Fibroblast of villous mesenchyme (primary cell): ENCODE results near the gene MED9. TPM values are rescaled to one million over a fixed set of nuclear protein-coding genes. Genes with fewer than 3 reads are reported as not detected.
A peak's percentile ranks its signal among the peaks of the same experiment; 100 is the strongest.
"Not testable (repeated sequence)": the region's sequence is repeated elsewhere in the genome, so short reads cannot be mapped to it uniquely, and the experiment has no call there.

Source experiments
- DNase-seq: peaks from one replicate; pipeline ENCODE4 v3.0.0-alpha.2; 2010; ENCODE audit warnings: low read depth
- H3K4me3 ChIP-seq: 2 replicates; pipeline ENCODE4 v1.5.1; 2011; ENCODE audit warnings: low read depth, mild to moderate bottlenecking, low read length
- CTCF ChIP-seq: IDR thresholded peaks from 2 replicates; pipeline ENCODE4 v1.5.1; 2012; ENCODE audit warnings: low read depth, mild to moderate bottlenecking, low read length; ENCODE audit not compliant: insufficient read depth
- total RNA-seq: library from RNA; depleted of rRNA; stranded (reverse); fragments of >200 nt; gene quantifications from 2 replicates; pipeline ENCODE4 v1.2.3, GENCODE V29; 2012

MED9 gene
- total RNA-seq, 1 donor: 11.2 TPM

- DNase-seq: no peak
These were observed 21.6 kb upstream of the MED9 start for GRCh38 chr17:17455173-17455572.

DNA sequence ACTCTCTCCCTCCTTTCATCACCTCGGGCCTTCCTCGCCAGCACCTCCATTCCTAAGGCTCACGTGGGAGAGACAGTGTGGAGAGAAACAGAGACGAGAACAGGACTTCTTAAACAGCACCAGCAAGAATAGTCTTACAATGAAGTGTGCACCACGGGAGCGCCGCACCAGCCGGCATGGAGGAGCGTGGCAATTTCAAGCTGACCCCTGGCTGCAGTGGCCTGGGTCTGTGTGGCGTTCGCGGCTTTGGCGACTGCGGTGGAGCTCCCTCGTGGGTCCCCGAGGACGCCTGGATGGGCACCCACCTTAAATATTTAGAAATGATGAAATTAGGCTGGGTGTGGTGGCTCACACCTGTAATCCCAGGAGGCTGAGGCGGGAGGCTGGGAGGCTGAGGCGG is 20.5 kb upstream of the MED9 start:
- no peak overlapping the region for H3K4me3 ChIP-seq
- no peak for DNase-seq
- TF ChIP-seq CTCF: no peak

More at GRCh38 chr17:17455173-17455572, 21.6 kb upstream of the MED9 start:
- TF ChIP-seq CTCF: no peak
- no peak overlapping the region for H3K4me3 ChIP-seq

- no peak for DNase-seq
- no peak for TF ChIP-seq CTCF
- no peak overlapping the region for H3K4me3 ChIP-seq
These were observed 19.1 kb upstream of the MED9 start for GRCh38 chr17:17457680-17458079.

DNA sequence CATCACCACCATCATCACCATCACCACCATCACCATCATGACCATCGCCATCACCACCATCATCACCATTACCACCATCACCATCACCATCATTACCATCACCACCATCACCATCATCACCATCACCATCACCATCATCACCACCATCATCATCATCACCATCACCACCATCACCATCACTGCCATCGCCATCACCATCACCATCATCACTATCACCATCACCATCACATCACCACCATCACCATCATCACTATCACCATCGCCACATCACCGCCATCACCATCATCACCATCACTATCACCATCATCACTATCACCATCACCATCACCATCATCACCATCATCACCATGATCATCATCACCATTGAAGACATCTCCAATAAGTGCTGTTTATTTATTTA is 16.8 kb upstream of the MED9 start:
- no peak overlapping the region for H3K4me3 ChIP-seq
- no peak for TF ChIP-seq CTCF
- no peak for DNase-seq

GRCh38 chr17:17462048-17462824 is 14.6 kb upstream of the MED9 start:
- TF ChIP-seq CTCF: no peak

GRCh38 chr17:17463821-17464220 is 13.0 kb upstream of the MED9 start:
- no peak for DNase-seq
- no peak for TF ChIP-seq CTCF

More at GRCh38 chr17:17462048-17462824, 14.6 kb upstream of the MED9 start:
- no peak overlapping the region for H3K4me3 ChIP-seq
- DNase-seq: no peak

GRCh38 chr17:17465878-17466277 is 10.9 kb upstream of the MED9 start:
- DNase-seq: peak; percentile 27
- not testable (repeated sequence) for H3K4me3 ChIP-seq

More at GRCh38 chr17:17463821-17464220, 13.0 kb upstream of the MED9 start:
- H3K4me3 ChIP-seq: no peak overlapping the region
